HG02623 (cell line): Measurements from ENCODE around the gene ADCY2.
A peak's percentile ranks its signal among the peaks of the same experiment; 100 is the strongest.

ENCODE experiments used
- ATAC-seq: cut with Tn5 transposase; IDR thresholded peaks from one replicate; pipeline ENCODE4 v1.9.1; 2021; ENCODE audit warnings: moderate library complexity; ENCODE audit not compliant: unreplicated experiment

Gene ADCY2

GRCh38 chr5:7770436-7770835, 374.5 kb downstream of the ADCY2 start:
- ATAC-seq: no peak

DNA sequence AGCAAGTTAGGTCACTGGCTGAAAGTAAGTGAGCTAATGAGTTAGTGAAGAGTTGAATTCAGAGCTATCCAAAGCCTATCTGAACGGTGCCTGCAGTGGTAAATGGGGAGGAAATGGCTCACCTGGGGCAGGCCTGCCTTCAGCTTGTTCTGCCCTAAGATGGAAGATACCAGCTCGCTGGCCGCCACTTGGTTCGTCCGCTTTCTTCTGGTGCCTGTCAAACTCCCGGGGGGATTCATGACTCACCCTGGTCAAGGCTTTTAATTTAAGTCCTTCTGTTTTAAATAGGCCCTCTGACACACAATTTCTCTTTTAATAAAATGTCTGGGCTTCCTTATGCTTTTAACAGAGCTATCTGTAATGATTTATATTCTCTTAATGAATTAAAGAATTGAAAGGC, 376.2 kb downstream of the ADCY2 start:
- no peak for ATAC-seq

DNA sequence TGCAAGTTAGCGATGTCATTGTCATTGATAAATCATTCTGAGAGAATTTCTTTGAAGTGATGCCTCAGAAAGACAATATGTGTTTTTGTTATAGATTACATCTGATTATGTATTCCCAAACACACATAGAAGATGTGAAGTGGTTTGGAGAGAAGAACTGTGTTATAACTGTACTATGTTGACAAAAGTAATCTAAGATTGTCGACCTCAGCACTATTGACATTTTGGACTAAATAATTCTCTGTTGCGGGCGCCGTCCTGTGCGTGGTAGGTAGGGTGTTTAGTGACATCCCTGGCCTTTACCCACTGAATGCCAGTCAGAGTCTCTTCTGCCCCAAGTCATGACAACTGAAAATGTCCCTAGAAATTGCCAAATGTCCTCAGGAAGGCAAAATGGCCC, 377.2 kb downstream of the ADCY2 start:
- ATAC-seq: no peak

GRCh38 chr5:7776442-7776841, 380.5 kb downstream of the ADCY2 start:
- ATAC-seq: no peak

DNA sequence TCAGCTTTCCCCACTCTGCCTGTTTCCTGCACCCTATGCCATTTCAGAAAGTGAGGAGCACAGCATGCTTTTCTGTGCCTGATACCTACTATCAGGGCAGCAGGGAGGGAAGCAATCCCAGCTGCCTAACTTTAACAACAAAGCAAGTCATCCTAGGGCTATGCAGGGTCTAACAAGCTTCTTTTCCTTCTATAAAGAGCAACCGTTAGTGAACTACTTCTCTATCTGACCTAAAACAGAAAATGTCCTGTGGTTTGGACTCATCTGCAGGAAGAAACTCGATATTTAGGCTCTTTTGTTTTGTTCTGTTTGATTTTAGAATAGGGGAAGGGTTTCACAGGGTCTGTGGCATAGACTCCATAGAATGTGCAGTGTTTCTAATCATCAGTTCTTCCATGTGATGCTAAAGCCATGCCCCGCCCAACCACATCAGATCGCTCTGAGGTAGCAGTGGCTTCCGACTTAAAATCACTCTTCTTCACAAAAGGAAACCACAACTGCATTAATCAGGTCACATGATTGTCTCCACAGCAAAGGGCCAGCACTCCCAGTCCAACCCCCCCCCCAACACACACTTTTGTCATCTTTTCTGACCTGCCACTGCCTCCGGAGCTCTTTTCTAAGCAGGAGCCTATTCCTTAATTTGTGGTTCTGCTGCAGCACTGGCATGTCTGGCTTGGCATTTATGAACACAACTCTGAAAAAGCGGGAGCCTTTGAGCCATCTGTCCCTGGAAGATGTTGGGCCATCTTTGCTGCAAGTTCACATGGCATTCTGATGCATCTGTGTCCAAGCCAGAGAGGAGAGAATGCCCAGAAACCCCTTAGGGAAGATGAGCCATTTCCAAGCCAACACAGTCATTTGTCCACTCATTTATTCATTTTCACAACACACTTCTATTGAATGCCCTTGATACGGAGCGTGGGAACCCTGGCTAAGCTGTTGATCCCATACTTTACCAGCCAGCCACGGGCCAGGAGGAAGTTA, 383.4 kb downstream of the ADCY2 start:
- ATAC-seq: no peak

DNA sequence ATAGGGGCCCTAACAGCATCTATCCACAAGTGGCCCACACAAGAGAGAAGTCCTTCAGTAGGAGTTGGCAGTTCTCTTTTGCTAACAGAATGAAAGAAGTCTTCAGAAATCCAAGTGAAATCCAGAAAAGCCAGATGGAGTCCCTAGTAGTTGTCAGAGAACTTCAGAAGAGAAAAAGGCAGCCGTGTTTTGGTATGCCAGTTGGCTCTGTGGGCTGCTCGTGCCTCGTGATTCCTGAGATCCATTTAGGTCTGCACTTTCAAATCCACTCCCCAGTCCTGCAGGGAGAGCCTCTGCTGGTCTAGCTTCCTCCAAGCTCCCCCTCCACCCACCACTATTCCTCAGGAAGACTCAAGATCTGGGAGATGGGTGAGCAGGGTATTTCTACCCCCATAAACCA, 386.0 kb downstream of the ADCY2 start:
- ATAC-seq: no peak

GRCh38 chr5:7784683-7785380, 388.9 kb downstream of the ADCY2 start:
- no peak for ATAC-seq

DNA sequence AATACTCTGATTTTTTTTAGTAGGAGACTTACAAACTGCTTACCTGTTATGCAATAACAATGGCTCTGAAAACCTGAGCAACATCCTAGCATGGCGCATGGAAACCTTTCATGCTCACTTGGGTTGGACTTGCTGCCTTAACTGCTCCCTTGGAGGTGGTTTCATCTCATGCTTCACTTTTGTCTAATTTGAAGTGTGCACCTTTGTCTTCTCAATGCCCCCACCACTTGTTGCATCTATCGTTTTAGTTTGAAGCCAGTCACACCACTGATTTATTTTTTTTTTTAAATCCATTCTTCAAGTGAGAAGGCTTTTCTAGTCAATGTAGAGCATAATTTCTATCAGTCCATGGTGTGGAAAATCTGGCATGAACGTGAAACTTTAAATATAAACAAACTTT, 391.8 kb downstream of the ADCY2 start:
- no peak for ATAC-seq

DNA sequence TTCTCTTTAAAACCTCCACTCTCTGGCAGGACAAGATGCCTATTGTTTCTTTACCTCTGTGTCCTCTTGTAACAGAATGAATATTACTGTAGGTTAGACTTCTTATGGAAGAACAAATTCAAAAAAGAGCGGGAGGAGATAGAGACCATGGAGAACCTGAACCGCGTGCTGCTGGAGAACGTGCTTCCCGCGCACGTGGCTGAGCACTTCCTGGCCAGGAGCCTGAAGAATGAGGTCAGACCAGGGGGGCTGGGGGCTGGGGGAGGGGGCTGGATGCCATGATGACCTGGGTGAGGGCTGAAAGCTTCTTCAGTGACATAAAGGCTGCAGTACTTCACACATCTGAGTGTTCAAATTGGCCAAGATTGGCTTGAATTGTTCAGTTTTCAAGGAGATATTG, 393.6 kb downstream of the ADCY2 start:
- ATAC-seq: no peak

DNA sequence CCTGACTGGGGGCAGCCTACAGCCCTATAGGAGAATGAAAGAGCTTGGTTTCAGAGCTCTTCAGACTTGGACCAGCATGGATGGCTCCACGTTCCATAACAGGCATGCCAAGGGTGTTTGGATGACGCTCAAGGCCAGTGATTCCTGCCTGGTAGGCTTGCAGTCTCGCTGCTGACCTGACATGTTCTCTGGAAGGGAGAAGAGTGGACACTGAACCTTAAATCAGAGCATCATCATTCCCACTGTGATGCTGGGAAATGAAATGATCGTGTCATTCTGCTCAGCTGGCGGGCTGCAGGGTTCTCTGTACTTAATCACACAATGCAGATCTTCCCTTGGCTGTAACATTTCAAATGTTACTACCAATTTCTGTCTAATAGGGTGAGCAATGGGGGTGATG, 398.0 kb downstream of the ADCY2 start:
- ATAC-seq: peak; percentile 4

GRCh38 chr5:7794311-7794710, 398.4 kb downstream of the ADCY2 start:
- peak; percentile 90 for ATAC-seq

- ATAC-seq: peak; percentile 43
Observed at GRCh38 chr5:7794823-7795222, 398.9 kb downstream of the ADCY2 start.

GRCh38 chr5:7795306-7795705, 399.4 kb downstream of the ADCY2 start:
- no peak for ATAC-seq

DNA sequence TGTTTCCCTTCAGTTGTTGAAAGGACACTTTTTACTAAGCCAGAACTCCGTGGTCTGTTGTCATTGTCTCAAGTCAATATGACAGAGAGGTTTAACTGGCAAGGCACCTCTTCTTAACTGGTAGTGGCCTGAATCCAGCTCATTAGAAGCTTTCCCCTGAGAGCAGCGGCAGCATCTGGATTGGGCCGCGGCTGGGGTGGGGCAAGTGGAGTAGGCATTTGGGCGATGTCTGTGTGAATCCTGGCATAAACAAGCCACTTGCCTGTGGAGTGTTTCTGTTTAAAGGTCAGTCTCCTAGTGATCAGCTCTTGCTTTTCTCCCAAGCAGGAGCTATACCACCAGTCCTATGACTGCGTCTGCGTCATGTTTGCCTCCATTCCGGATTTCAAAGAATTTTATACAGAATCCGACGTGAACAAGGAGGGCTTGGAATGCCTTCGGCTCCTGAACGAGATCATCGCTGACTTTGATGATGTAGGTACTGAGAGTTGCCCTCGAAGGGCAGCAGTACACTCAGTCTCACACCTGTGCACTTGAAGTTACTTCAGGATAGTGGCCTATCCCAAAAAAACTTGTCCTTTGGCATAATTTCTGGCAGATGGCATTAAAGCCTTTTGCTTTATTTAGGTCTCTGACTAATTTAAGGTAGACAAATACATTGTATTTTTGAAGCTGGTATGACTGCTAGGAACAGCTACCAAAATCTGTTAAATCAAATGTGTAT, 406.1 kb downstream of the ADCY2 start:
- ATAC-seq: no peak

- no peak for ATAC-seq
Observed at GRCh38 chr5:7802855-7803254, 406.9 kb downstream of the ADCY2 start.

GRCh38 chr5:7803937-7804336, 408.0 kb downstream of the ADCY2 start:
- ATAC-seq: no peak

GRCh38 chr5:7805379-7805778, 409.4 kb downstream of the ADCY2 start:
- no peak for ATAC-seq

DNA sequence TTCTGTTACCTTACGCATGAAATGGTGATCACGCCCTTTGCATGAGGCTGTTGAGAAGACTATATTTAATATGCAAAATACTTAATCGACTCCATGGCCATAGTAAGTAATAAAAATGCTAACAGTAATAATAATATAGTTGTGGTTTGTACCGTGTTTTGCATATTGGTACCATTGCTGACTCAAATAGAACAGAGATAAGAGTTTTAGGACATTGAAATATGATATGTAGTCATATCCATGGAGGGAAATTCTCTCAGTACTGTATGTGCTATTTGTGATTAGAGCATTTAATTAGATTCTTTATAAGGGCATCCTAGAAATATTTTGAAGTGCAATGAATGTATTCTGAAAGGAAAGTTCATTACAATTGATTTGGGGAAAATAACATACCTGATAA, 413.1 kb downstream of the ADCY2 start:
- no peak for ATAC-seq

- no peak for ATAC-seq
Observed at GRCh38 chr5:7811715-7812114, 415.8 kb downstream of the ADCY2 start.

GRCh38 chr5:7813007-7813406, 417.1 kb downstream of the ADCY2 start:
- no peak for ATAC-seq

DNA sequence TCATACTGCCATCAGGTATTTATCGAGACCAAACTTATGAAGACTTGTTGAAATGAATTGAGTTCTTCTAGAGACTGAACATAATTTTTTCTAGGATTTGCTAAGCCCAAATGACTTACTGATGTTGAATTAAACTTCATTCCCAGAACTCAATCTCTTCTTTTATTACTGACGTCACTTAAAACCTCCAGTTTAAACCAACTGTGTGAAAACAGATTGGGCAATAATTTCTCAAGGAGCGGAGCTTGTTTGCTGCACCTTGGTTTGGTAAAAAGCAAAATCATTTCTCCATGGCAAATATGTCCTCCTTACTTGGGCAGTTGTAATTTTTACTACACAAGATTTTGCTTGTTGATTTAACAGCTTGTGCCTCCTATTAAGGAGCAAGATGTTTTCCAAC, 417.6 kb downstream of the ADCY2 start:
- ATAC-seq: no peak

- no peak for ATAC-seq
Observed at GRCh38 chr5:7814816-7815215, 418.9 kb downstream of the ADCY2 start.
